NCI-H2029 treated with DMSO at 0.1 percent for 48 hours (cell line): ENCODE results near the gene SLC7A7.
"Not testable (repeated sequence)": the region's sequence is repeated elsewhere in the genome, so short reads cannot be mapped to it uniquely, and the experiment has no call there.

Source experiments
- DNase-seq: peaks from one replicate; lab custom pipeline; 2025; lab: John Stamatoyannopoulos, UW

SLC7A7 gene

GRCh38 chr14:22748631-22749068, 66.6 kb downstream of the SLC7A7 start:
- DNase-seq: no peak

- DNase-seq: no peak
Observed at GRCh38 chr14:22748206-22748605, 67.0 kb downstream of the SLC7A7 start.

GRCh38 chr14:22747769-22748168, 67.5 kb downstream of the SLC7A7 start:
- DNase-seq: no peak

- DNase-seq: no peak
Observed at GRCh38 chr14:22740020-22740419, 75.2 kb downstream of the SLC7A7 start.

- no peak for DNase-seq
Observed at GRCh38 chr14:22739423-22739822, 75.8 kb downstream of the SLC7A7 start.

GRCh38 chr14:22737052-22737451, 78.2 kb downstream of the SLC7A7 start:
- no peak for DNase-seq

GRCh38 chr14:22736384-22736783, 78.9 kb downstream of the SLC7A7 start:
- not testable (repeated sequence) for DNase-seq

- DNase-seq: no peak
Observed at GRCh38 chr14:22735096-22735495, 80.1 kb downstream of the SLC7A7 start.

GRCh38 chr14:22733829-22734228, 81.4 kb downstream of the SLC7A7 start:
- DNase-seq: no peak

GRCh38 chr14:22732062-22732461, 83.2 kb downstream of the SLC7A7 start:
- DNase-seq: not testable (repeated sequence)

- no peak for DNase-seq
Observed at GRCh38 chr14:22726012-22726411, 89.2 kb downstream of the SLC7A7 start.

GRCh38 chr14:22725374-22725773, 89.9 kb downstream of the SLC7A7 start:
- not testable (repeated sequence) for DNase-seq

- not testable (repeated sequence) for DNase-seq
Observed at GRCh38 chr14:22724847-22725246, 90.4 kb downstream of the SLC7A7 start.

- DNase-seq: no peak
Observed at GRCh38 chr14:22723815-22724214, 91.4 kb downstream of the SLC7A7 start.
